Muscle layer of duodenum (tissue), 2 donors: ENCODE measurements around the gene MFSD12.

ENCODE experiments used
- H3K27ac ChIP-seq: one replicate; pipeline ENCODE4 v1.7.0; 2013; ENCODE audit warnings: mild to moderate bottlenecking, low read length
- H3K27me3 ChIP-seq: one replicate; pipeline ENCODE4 v1.7.0; 2013; ENCODE audit warnings: low read depth, mild to moderate bottlenecking, control low read depth, low read length
- H3K36me3 ChIP-seq, 2 donors: one replicate each; pipeline ENCODE4 v1.7.0; 2013; ENCODE audit warnings: low read length in 2 of 2, control low read depth in 1 of 2, mild to moderate bottlenecking in 1 of 2; ENCODE audit not compliant: insufficient read depth in 2 of 2, control insufficient read depth in 1 of 2
- H3K4me1 ChIP-seq, 2 donors: one replicate each; pipeline ENCODE4 v1.7.0; 2013; ENCODE audit warnings: low read length in 2 of 2, mild to moderate bottlenecking in 2 of 2, control low read depth in 1 of 2, moderate library complexity in 1 of 2; ENCODE audit not compliant: insufficient read depth in 2 of 2, control insufficient read depth in 1 of 2
- H3K4me3 ChIP-seq, 2 donors: one replicate each; pipeline ENCODE4 v1.7.0; 2013; ENCODE audit warnings: low read length in 2 of 2, low read depth in 1 of 2, mild to moderate bottlenecking in 1 of 2
- H3K9me3 ChIP-seq, 2 donors: one replicate each; pipeline ENCODE4 v1.7.0; 2013; ENCODE audit warnings: low read length in 2 of 2, control low read depth in 1 of 2, mild to moderate bottlenecking in 1 of 2; ENCODE audit not compliant: control insufficient read depth in 1 of 2
- donor health status: healthy.

Gene MFSD12

DNA sequence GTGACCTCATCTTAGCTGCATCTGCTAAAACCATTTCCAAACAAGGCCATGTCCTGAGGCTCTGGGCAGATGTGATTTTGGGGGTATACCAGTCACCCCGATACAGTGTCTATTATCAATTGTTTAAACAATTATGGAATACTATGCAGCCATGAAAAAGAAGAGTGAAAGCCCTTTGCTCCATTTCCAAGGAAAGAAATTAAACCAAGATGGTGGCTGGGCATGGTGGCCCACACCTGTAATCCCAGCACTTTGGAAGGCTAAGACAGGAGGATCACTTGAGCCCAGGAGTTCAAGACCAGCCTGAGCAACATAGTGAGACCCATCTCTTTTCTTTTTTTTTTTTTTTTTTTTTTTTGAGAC is 17.6 kb downstream of the MFSD12 start:
- no peak overlapping the region for H3K27ac ChIP-seq
- H3K9me3 ChIP-seq: no peaks in the 10 kb centered on the region
- H3K27me3 ChIP-seq: no peaks in the 10 kb centered on the region
- peaks cover 0 to 11% of the 10 kb centered on the region in 2 donors for H3K36me3 ChIP-seq
- no peaks in the 10 kb centered on the region for H3K4me1 ChIP-seq
- H3K4me3 ChIP-seq: no peak overlapping the region

- Histone ChIP-seq H3K4me1 (no peaks in the 10 kb centered on the region), H3K9me3 (no peaks in the 10 kb centered on the region), H3K27ac (no peak within 1 kb of the TSS), H3K4me3 (no peak within 1 kb of the TSS), H3K36me3 (peaks cover 0 to 17% of the 10 kb centered on the region in 2 donors), H3K27me3 (no peaks in the 10 kb centered on the region)
Measured at GRCh38 chr19:3538965-3539755, 18.2 kb downstream of the MFSD12 start, which contains the start of gene TEKTIP1. TSS of gene TEKTIP1 (plus strand) at chr19:3539174. CDS start at chr19:3539178, 4 bp downstream.

GRCh38 chr19:3538258-3538929 is 19.0 kb downstream of the MFSD12 start:
- peaks cover 4 to 23% of the 10 kb centered on the region in 2 donors for H3K36me3 ChIP-seq
- no peaks in the 10 kb centered on the region for H3K4me1 ChIP-seq
- H3K27ac ChIP-seq: no peak overlapping the region
- no peaks in the 10 kb centered on the region for H3K27me3 ChIP-seq
- no peak overlapping the region for H3K4me3 ChIP-seq
- no peaks in the 10 kb centered on the region for H3K9me3 ChIP-seq

GRCh38 chr19:3537438-3538240 is 19.7 kb downstream of the MFSD12 start:
- no peaks in the 10 kb centered on the region for H3K9me3 ChIP-seq
- peaks cover 4 to 30% of the 10 kb centered on the region in 2 donors for H3K36me3 ChIP-seq
- H3K27me3 ChIP-seq: no peaks in the 10 kb centered on the region
- H3K4me3 ChIP-seq: no peak overlapping the region
- H3K4me1 ChIP-seq: no peaks in the 10 kb centered on the region
- no peak overlapping the region for H3K27ac ChIP-seq

GRCh38 chr19:3537101-3537437 is 20.3 kb downstream of the MFSD12 start:
- Histone ChIP-seq H3K27me3 (no peaks in the 10 kb centered on the region), H3K9me3 (no peaks in the 10 kb centered on the region), H3K27ac (no peak overlapping the region), H3K36me3 (peaks cover 4 to 36% of the 10 kb centered on the region in 2 donors), H3K4me3 (no peak overlapping the region), H3K4me1 (no peaks in the 10 kb centered on the region)

DNA sequence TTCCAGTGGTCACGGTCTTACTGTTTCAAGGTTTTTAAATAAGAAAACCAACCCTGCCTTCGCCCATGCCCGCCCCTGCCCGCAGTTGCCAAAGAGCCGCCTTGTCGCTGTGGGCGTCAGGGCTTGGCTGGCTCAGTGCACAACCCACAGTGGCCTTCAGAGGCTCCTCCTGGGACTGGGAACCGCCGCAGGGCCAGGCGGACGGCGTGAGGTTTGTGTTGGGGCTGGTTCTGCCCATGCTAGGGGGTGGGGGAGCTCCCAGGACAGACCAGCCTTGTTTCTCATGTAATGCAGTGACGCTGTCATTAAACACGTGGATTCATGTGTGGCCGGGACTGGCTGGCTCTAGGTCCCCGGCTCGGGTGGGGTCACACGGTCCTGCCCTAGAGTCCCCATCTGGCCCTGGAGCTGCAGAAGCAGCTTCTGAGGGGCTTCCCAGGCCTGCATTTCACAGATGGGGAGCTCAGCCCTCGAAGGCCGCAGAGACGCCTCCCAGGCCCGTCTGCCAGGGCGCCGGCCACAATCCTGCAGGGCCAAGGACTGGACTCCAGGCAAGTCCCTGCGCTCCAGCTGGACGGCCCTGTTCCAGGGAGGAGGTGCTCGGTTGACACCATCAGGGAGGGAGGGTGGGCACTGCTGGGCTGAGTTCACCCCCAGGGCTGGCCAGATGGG is 20.8 kb downstream of the MFSD12 start:
- Histone ChIP-seq H3K9me3 (no peaks in the 10 kb centered on the region), H3K4me1 (no peaks in the 10 kb centered on the region), H3K4me3 (no peak overlapping the region), H3K36me3 (peaks cover 4 to 41% of the 10 kb centered on the region in 2 donors), H3K27ac (no peak overlapping the region), H3K27me3 (no peaks in the 10 kb centered on the region)

DNA sequence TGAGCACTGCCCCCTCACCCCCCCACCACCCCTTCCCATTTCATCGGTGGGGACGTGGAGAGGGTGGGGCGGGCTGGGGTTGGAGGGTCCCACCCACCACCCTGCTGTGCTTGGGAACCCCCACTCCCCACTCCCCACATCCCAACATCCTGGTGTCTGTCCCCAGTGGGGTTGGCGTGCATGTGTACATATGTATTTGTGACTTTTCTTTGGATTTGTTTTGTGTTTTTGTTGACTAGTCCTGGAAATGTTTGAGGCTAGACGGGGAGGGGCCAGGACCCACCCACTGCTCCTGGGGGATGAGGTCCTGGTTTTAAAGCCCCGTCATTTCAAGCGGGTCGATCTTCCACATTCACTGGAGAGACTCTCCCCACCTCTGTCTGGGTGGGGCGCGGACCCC is 21.4 kb downstream of the MFSD12 start:
- no peak overlapping the region for H3K27ac ChIP-seq
- H3K4me3 ChIP-seq: no peak overlapping the region
- H3K36me3 ChIP-seq: peaks cover 10 to 47% of the 10 kb centered on the region in 2 donors
- H3K27me3 ChIP-seq: no peaks in the 10 kb centered on the region
- no peaks in the 10 kb centered on the region for H3K9me3 ChIP-seq
- no peaks in the 10 kb centered on the region for H3K4me1 ChIP-seq

DNA sequence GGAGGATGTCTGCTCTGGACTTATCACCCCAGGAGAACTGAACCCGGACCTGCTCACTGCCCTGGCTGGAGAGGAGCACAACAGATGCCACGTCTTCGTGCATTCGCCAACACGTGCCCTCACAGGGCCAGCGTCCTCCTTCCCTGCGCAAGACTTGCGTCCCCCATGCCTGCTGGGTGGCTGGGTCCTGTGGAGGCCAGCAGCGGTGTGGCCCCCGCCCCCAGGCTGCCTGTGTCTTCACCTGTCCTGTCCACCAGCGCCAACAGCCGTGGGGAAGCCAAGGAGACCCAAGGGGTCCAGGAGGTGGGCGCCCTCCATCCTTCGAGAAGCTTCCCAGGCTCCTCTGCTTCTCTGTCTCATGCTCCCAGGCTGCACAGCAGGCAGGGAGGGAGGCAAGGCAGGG is 21.8 kb downstream of the MFSD12 start:
- no peaks in the 10 kb centered on the region for H3K27me3 ChIP-seq
- H3K9me3 ChIP-seq: no peaks in the 10 kb centered on the region
- no peaks in the 10 kb centered on the region for H3K4me1 ChIP-seq
- peaks cover 13 to 51% of the 10 kb centered on the region in 2 donors for H3K36me3 ChIP-seq
- H3K27ac ChIP-seq: no peak overlapping the region
- H3K4me3 ChIP-seq: no peak overlapping the region

DNA sequence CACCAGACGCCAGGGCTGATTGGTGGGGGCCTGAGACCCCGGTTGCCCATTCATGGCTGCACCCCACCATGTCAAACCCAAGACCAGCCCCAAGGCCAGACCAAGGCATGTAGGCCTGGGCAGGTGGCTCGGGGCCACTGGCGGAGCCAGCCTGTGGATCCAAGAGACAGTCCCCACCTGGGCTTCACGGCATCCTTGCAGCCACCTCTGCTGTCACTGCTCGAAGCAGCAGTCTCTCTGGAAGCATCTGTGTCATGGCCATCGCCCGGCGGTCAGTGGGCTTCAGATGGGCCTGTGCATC is 22.2 kb downstream of the MFSD12 start:
- H3K27ac ChIP-seq: no peak overlapping the region
- H3K27me3 ChIP-seq: no peaks in the 10 kb centered on the region
- H3K9me3 ChIP-seq: no peaks in the 10 kb centered on the region
- no peak overlapping the region for H3K4me3 ChIP-seq
- peaks cover 13 to 53% of the 10 kb centered on the region in 2 donors for H3K36me3 ChIP-seq
- no peaks in the 10 kb centered on the region for H3K4me1 ChIP-seq

DNA sequence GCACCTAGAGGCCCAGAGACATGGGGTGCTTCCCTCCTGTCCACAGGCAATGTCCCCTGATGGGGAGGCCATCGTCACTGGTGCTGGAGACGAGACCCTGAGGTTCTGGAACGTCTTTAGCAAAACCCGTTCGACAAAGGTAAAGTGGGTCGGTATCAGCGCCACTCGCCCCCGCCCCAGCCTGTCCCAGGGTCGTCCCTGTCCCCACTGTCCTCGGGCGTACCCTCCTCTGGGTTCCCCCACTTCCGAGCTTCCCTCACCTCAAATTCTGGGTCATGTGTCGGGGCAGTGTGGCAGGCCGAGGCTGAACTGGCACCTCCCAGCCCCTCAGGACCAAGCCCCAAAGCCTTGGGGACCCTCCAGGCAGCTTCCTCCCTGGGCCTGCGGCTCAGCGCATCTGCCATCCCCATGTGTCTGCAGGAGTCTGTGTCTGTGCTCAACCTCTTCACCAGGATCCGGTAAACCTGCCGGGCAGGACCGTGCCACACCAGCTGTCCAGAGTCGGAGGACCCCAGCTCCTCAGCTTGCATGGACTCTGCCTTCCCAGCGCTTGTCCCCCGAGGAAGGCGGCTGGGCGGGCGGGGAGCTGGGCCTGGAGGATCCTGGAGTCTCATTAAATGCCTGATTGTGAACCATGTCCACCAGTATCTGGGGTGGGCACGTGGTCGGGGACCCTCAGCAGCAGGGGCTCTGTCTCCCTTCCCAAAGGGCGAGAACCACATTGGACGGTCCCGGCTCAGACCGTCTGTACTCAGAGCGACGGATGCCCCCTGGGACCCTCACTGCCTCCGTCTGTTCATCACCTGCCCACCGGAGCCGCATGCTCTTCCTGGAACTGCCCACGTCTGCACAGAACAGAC is 22.8 kb downstream of the MFSD12 start:
- H3K36me3 ChIP-seq: peaks cover 13 to 53% of the 10 kb centered on the region in 2 donors
- no peaks in the 10 kb centered on the region for H3K27me3 ChIP-seq
- no peak overlapping the region for H3K4me3 ChIP-seq
- H3K9me3 ChIP-seq: no peaks in the 10 kb centered on the region
- H3K4me1 ChIP-seq: no peaks in the 10 kb centered on the region
- no peak overlapping the region for H3K27ac ChIP-seq
